ENCODE measurements around the gene CACNG5.

CACNG5 gene

DNA sequence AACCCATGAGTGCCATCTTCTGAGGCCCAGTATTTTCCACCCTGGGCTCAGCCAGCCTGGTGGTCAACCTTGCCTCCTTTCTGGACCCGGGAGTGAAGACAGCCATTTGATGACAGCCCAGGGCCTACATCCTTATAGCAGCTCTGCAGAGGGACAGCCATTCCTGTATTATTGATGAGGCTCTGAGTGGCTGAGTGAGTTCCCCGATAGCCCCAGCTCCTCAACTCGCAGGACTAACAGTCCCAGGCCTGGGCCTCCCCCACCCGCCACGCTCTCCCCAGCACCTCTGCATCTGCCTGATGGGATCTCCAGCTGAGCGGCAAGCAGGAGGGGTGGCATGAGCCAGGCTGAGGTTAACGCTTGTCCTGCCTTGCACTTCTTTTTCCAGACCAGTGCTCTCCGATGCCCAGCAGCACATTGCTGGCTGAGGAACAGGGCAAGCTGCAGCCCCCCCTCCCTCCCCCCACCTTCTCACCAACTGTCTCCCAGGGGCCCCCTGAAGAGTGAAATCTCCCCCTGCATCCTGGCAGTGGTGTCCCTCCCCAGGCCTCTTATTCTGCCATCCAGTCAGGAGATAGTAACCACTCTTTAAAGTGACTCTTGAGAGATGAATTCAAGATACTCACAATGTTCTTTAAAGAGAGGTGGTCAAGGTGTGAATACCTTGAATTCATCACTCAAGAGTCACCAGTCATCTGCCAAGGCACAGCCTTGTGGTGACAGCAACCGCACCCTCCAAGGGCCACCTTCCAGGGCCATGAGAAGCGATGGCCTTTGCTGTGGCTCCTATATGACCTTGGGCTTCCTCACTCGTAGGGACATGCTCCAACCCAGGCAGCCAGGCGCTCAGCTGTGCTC lies 23.5 kb downstream of the CACNG5 start (continued):
- TF ChIP-seq HOXD13 (CRISPR knock-in tag; IDR thresholded peaks at IDR 0.05; ENCODE audit: borderline replicate concordance) (no peak), ZSCAN16 (tag by site-specific recombination; IDR thresholded peaks at IDR 0.05) (no peak), ZNF350 (tag by site-specific recombination; IDR thresholded peaks at IDR 0.05) (no peak)
- TF ChIP-seq, protein P1, sequence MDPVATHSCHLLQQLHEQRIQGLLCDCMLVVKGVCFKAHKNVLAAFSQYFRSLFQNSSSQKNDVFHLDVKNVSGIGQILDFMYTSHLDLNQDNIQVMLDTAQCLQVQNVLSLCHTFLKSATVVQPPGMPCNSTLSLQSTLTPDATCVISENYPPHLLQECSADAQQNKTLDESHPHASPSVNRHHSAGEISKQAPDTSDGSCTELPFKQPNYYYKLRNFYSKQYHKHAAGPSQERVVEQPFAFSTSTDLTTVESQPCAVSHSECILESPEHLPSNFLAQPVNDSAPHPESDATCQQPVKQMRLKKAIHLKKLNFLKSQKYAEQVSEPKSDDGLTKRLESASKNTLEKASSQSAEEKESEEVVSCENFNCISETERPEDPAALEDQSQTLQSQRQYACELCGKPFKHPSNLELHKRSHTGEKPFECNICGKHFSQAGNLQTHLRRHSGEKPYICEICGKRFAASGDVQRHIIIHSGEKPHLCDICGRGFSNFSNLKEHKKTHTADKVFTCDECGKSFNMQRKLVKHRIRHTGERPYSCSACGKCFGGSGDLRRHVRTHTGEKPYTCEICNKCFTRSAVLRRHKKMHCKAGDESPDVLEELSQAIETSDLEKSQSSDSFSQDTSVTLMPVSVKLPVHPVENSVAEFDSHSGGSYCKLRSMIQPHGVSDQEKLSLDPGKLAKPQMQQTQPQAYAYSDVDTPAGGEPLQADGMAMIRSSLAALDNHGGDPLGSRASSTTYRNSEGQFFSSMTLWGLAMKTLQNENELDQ (tag by site-specific recombination; IDR thresholded peaks at IDR 0.05; ENCODE audit: low read depth) = no peak

DNA sequence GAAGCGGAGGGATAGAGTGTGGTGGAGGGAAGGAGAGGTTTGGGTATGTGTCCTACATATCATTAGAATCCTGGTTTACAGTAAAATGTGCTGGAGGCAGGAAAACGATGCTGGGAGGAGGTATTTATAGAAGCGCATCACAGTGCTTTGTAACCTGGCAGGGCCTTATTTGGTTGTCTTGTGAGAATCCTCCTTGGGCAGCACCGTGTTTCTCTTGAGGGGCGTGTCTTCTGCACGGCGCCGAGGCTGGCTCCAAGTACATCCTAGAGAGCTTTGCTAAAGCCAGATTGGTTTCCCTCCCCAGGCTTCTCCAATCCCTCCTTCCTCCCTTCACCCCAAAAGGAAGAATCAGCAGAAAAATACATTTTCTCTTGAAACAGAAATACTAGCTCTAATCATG lies 24.4 kb downstream of the CACNG5 start:
- Histone ChIP-seq H3K36me3 (ENCODE audit: control insufficient read depth in 2 of 2, insufficient read depth in 1 of 2, low read length in 2 of 2) (no peaks in the 10 kb centered on the region), H3K27ac (ENCODE audit: extremely low read depth, low read depth, low read length) (no peak overlapping the region), H3K4me1 (ENCODE audit: control insufficient read depth, insufficient read depth, low read length) (no peaks in the 10 kb centered on the region), H3K9me3 (ENCODE audit: control insufficient read depth, insufficient read depth, low read depth, low read length) (no peaks in the 10 kb centered on the region), H3K4me3 (ENCODE audit: low read depth, low read length) (no peak overlapping the region)
- POLR2A ChIA-PET = no interaction called here
- CTCF ChIA-PET = interaction anchor here (0.6 to 1.6 kb wide), 2 partner anchors 47 to 145 kb away, joined by 3 to 4 read pairs; no protein-coding TSS in a partner anchor
- TF ChIP-seq, protein P2, sequence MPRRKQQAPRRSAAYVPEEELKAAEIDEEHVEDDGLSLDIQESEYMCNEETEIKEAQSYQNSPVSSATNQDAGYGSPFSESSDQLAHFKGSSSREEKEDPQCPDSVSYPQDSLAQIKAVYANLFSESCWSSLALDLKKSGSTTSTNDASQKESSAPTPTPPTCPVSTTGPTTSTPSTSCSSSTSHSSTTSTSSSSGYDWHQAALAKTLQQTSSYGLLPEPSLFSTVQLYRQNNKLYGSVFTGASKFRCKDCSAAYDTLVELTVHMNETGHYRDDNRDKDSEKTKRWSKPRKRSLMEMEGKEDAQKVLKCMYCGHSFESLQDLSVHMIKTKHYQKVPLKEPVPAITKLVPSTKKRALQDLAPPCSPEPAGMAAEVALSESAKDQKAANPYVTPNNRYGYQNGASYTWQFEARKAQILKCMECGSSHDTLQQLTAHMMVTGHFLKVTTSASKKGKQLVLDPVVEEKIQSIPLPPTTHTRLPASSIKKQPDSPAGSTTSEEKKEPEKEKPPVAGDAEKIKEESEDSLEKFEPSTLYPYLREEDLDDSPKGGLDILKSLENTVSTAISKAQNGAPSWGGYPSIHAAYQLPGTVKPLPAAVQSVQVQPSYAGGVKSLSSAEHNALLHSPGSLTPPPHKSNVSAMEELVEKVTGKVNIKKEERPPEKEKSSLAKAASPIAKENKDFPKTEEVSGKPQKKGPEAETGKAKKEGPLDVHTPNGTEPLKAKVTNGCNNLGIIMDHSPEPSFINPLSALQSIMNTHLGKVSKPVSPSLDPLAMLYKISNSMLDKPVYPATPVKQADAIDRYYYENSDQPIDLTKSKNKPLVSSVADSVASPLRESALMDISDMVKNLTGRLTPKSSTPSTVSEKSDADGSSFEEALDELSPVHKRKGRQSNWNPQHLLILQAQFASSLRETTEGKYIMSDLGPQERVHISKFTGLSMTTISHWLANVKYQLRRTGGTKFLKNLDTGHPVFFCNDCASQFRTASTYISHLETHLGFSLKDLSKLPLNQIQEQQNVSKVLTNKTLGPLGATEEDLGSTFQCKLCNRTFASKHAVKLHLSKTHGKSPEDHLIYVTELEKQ (tag by site-specific recombination; IDR thresholded peaks at IDR 0.05; ENCODE audit: borderline replicate concordance) = no peak
- TF ChIP-seq ZEB2 (tag by site-specific recombination; IDR thresholded peaks at IDR 0.05) (no peak), ZNF394 (tag by site-specific recombination; IDR thresholded peaks at IDR 0.05; ENCODE audit: borderline replicate concordance) (no peak), ZNF830 (tag by site-specific recombination; IDR thresholded peaks at IDR 0.05; ENCODE audit: low read depth) (no peak), ZNF777 (tag by site-specific recombination; IDR thresholded peaks at IDR 0.05; ENCODE audit: borderline replicate concordance) (no peak), ZNF426 (tag by site-specific recombination; IDR thresholded peaks at IDR 0.05) (no peak), RBAK (tag by site-specific recombination; IDR thresholded peaks at IDR 0.05) (no peak), ZNF391 (tag by site-specific recombination; IDR thresholded peaks at IDR 0.05; ENCODE audit: borderline replicate concordance, low read depth) (no peak), KLF9 (tag by site-specific recombination; IDR thresholded peaks at IDR 0.05; ENCODE audit: low read depth) (no peak)
- TF ChIP-seq, protein P3, sequence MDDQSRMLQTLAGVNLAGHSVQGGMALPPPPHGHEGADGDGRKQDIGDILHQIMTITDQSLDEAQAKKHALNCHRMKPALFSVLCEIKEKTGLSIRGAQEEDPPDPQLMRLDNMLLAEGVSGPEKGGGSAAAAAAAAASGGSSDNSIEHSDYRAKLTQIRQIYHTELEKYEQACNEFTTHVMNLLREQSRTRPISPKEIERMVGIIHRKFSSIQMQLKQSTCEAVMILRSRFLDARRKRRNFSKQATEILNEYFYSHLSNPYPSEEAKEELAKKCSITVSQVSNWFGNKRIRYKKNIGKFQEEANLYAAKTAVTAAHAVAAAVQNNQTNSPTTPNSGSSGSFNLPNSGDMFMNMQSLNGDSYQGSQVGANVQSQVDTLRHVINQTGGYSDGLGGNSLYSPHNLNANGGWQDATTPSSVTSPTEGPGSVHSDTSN (CRISPR knock-in tag; IDR thresholded peaks at IDR 0.05) = no peak
- TF ChIP-seq, protein P1 (tag by site-specific recombination; IDR thresholded peaks at IDR 0.05; ENCODE audit: low read depth) = no peak
